Gastroesophageal sphincter (tissue), 3 donors: ENCODE measurements around the gene DDC.

Experiments used
- CTCF ChIP-seq, 4 experiments: fragments of 200-600 bp in 2 of 4; fragments of 450-650 bp in 2 of 4; sonication (generic) in 1 of 4; IDR thresholded peaks; one replicate each; pipeline ENCODE4 v1.5.1; 2017 to 2019; ENCODE audit warnings: antibody characterized with exemption in 4 of 4, mild to moderate bottlenecking in 2 of 4, moderate library complexity in 2 of 4
- POLR2AphosphoS5 ChIP-seq: sonication (generic); formaldehyde crosslinking; IDR thresholded peaks from one replicate; pipeline ENCODE4 v1.6.1; 2017; ENCODE audit warnings: antibody characterized with exemption

GRCh38 chr7:50594734-50595485, 29.7 kb upstream of the DDC start:
- TF ChIP-seq POLR2AphosphoS5, result no peak
- TF ChIP-seq CTCF (IDR thresholded peaks at IDR 0.05), result no peak
